CD4-positive, alpha-beta T cell treated with Interleukin-4 for 1 hour (primary cell): ENCODE results near the gene CDC7.
"Not testable (repeated sequence)": the region's sequence is repeated elsewhere in the genome, so short reads cannot be mapped to it uniquely, and the experiment has no call there.

Source experiments
- DNase-seq, 2 donors: peaks; one replicate each; pipeline ENCODE4 v3.0.0-alpha.2; 2020 to 2022

The CDC7 gene

DNA sequence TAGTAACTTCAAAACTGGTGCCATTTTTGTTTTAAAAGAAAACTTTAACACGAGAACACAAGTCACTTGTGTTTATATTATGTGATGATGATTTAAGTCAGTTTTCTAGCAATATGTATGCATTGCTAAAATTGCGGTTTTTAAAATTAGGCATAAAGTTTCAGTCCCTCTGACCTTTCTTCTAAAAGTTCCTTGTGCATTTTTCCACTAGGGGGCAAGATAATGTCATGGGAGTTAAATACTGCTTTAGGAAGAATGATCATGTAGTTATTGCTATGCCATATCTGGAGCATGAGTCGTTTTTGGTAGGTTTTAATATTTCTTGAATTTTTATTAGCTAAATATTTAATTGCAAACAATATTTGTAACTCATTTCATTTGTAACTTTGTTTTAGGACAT is 10.7 kb downstream of the CDC7 start:
- peak in 1 of 2 donors; percentile 66 for DNase-seq

DNA sequence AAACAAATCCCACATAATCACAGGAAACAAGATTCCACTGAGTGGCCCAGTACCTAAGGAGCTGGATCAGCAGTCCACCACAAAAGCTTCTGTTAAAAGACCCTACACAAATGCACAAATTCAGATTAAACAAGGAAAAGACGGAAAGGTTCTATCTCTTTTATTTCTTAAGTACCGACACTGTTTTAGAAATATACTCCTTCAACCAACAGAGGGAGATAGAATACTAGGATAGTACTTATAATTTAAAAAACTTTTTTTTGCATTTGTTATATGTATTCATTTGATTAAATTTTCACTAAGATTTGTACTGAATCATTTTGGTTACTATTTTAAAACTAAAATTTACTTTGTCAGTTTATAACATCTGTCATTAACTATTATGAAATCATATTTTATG is 12.5 kb downstream of the CDC7 start:
- DNase-seq = peak in 1 of 2 donors; percentile 43

DNA sequence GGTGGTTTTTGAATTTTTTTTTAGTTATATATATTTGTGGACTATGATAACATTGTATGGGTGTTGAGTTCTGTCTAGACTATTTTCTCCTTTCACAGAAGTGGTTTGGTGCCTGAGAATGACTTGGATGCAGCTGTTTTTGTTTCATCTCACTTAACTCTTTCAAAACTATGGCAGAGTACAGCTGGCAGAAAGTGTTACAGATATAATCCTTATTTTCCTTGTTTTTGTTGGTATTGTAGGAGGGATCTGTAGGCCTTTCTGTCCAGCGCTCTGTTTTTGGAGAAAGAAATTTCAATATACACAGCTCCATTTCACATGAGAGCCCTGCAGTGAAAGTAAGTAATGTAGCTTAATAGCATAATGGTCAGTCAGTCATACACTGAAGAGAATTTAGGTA is 13.1 kb downstream of the CDC7 start:
- DNase-seq = no peak

DNA sequence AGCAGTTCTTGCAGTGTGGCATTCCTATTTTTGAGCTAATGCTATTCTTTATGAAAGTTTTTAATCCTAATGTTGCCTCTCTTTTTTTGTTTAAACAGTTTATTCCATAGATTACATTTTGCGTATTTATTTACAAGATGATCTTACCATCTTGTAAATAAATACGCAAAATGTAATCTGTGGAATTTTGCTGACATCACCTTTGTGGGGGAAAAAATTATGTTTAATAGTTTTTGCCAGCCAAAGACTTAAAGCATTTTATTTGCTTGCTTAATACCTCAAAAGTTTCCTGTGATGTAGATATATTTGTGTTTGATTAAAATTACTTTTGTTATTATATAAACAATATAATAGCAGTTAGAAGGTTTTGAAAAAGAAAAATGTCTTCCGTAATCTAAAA is 15.3 kb downstream of the CDC7 start:
- DNase-seq = no peak

DNA sequence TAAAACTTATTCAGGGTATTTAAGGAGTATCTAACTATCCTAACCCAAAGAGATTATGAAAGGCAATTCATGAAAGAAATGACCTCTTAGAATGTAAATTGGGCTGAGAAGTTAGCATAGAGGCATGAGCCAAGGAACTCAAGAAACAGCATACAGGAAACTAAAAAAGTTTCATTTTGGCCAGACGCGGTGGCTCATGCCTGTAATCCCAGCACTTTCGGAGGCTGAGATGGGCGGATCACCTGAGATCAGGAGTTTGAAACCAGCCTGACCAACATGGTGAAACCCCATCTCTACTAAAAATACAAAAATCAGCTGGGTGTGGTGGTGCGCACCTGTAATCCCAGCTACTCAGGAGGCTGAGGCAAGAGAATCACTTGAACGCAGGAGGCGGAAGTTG is 16.0 kb downstream of the CDC7 start:
- not testable (repeated sequence) for DNase-seq

DNA sequence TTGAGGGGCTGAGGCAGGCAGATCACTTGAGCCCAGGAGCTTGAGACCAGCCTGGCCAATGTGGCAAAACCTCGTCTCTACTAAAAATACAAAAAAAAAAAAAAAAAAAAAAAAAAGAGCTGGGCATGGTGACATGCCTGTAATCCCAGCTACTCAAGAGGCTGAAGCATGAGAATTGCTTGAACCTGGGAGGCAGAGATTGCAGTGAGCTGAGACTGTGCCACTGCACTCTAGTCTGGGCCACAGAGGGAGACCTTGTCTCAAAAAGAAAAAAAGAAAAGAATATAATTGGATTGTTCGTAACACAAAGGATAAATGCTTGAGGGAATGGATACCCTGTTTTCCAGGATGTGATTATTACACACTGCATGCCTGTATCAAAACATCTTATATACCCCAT is 18.5 kb downstream of the CDC7 start:
- DNase-seq = not testable (repeated sequence)

DNA sequence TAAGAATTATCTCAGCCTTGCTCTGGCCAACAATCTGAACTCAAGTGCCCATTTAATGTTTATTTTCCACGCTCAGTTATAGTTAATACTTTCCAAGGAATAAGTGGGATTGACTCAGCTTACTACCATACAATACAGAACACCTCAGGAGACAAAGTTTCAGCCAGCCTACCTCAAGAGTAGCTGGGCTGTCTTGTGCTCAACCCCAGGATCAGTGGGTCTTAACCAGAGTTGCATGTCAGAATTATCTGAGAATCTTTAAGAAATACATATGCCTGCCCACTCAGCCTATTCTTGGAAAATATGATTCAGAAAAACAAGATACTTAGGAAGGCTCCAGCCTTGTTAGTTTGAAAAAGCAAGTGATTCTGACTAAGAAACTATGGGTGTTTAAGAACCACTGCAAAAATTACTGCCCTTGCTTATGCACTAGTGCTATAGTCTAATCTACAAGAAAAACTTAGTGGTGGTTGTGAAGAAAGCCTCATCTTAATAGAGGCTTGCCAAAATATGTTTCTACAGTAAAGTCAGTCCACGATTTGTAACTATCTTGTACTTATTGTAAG is 20.4 kb downstream of the CDC7 start:
- no peak for DNase-seq

DNA sequence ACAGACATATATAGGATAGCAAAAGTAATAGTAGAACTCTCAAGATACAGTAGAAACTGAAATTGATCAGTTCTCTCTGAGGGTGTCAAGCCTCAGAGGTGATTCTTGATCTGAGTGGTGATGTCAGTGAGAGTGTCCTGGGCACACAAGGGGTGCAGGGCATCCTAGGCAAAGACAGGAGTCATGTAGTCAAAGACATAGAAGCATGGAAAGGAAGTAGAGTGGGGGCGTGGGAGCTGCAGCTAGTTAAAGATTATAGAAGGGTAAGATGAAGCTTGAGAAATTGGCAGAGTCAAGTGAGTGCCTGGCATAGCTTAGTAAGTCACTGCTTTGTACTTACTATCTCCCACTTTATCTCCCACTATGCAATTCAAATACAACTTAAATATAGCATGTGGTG is 22.8 kb downstream of the CDC7 start:
- no peak for DNase-seq

DNA sequence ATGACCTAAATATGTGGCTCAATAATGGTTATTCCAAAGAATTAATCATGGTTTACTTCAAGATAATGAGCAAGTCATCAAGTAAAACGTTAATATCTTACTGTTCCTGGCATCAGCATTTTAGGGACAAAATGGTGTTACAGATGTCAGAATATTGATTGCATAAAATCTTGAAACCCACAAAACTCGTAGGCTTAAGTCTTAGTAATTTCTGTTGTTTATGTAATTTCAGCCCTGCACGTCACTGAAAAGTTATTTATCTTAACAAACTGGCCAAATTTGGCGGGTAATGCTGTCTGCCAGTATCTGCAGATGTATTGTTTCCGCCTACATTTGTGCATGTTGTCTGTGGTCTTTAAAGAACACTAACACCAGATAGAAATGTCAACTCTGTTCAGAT is 25.8 kb downstream of the CDC7 start:
- DNase-seq = no peak

DNA sequence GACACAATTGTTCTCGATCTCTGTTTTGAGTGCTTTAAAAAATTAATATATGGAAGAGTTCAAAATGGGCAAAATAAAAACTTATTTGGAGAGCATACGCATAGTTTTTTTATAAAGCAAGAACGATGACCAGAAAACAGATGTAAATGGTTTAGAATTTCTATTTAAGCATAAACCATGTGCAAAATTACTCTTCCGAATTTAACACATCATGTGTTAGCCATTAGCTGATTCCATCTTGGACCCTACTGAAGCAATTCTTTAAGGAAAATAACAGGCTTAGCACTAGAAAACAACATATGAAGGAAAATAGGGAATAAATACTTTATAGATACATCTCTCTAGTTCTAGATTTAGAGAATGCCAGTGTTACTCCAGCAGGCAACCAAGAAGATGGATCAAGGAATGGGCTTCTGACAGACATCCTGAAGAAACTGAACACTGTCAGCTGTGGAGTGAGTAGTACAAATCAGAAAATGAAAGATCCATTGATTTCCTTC is 26.7 kb downstream of the CDC7 start:
- no peak for DNase-seq

DNA sequence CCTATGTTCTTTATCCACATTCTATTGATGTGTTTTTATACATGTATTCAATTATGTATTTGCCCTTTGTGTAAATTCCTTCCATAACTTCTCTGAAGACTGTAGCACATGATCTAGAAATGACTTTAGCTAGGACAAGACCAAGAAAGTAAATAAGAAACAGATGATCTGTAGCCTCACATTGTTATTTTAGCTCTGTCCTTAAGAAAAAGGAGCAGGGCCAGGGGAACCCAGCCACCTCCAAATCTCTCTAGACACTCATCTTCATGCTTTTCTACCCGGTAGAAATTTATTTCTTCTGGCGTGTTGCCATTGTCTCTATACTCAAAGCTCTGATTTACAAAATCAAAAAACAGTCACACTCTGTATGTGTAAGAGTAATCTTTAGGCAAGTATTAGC is 27.1 kb downstream of the CDC7 start:
- no peak for DNase-seq

DNA sequence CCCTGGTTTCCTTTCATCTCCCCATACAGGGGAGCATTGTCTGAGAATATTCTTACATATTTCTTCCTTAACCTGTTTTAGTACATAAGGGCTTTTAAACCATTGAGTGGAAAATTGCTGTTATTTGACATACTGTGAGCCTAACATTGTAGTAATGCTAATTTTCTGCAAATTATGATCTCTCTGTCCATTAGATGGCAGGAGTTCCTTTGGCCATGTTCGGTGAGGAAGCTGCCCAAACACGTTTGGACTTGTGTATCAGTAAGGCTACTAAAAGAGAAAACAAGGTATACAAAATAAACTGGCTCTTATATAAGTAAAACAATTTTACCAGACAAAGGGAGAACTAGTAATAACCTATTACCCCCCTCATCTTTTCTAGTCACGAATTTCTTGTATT is 29.2 kb downstream of the CDC7 start:
- DNase-seq = peak in 1 of 2 donors; percentile 44

DNA sequence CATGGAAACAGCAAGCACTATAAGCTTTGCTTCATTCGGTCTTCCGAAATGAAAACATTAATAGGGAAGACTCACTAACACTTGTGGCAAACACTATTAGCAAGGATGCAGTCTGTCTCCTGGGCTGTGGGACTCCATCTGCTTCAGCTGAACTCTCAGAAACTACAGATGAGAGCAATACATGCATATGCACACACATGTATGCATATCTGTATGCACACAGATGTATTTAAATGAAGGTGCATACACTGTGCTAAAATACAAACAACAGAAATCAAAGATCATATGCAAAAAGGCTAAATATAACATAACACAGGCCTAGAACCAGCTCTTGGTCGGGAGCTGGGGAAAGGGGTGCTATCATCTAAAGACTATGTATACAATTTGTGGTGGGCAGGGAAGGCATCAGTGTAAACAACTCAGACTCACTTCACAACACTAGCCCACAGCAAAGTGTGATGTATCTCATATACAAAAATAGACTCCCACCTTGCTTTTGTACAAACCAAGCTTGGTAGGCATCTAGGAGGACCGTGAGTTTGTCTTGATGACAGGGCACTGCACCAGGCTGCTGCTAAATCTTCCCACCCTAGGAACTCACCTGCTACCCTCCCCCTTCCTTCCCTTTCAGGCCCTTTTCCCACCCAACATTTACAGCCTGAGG is 32.8 kb downstream of the CDC7 start:
- no peak for DNase-seq

DNA sequence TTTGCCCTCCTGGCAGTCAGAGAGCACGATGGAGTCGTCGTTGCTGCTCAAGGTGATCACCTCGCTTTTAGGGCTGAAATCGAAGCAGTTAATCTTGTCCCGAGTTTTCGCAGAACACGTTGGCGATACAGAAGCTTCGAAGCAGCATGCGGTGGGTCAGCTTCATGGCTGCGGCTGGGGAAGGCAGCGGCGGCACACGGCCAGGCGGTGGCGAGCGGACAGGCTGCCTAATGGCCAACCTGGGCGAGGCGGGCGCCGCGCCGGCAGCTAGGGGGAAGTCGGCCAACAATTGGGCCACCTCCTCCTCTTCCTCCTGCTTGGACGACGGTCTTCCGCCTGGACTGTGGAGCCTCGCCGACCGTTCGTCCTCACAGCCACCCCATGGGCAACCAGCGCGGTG is 34.8 kb downstream of the CDC7 start:
- no peak for DNase-seq

DNA sequence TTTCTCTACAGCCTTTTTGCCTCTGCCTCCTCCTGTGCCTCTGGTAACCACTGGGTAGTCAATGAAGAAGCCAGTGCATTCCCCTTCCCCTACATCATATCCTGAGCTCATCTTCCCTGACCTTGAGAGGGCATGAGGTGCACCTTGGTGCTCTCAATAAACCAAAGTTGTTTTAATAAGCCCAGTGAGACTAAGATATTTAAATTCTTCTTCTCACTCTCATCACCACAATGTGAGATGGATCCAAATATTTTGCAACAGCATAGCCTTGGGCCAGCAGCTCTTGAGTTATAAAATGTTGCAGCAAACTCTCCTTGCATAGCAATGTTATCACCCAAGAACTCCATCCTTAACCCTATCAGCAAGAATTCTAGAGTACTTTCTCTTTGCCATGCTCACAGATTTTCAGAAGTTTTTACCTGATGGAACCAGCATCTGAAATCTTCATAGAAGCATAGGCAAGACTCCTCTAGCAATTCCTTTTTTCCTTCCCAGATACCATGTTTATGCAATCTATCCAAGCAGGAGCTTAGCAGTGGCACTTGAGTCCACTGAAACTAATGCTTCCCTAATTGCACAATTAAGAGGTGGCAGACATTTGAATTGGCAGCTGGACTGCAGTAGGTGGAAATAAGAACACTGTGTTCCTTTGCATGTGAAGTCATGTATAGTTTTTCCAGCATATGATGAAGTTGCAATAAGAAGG is 36.8 kb downstream of the CDC7 start:
- no peak for DNase-seq

DNA sequence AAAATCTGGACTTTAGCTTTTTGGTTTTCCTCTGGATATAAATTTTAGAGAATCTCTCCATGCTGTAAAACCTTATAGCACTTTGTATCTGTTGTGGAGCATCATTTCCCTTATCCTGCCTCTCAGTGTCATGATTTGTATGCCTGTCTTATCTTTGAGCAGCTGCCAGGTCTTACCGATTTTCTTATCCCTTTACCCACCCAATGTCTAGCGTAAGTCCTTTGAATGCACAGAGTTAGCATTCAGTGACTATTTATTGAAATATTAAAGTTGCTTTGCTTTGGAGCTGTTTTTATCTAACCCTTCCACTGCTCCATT is 37.3 kb downstream of the CDC7 start:
- DNase-seq = no peak

DNA sequence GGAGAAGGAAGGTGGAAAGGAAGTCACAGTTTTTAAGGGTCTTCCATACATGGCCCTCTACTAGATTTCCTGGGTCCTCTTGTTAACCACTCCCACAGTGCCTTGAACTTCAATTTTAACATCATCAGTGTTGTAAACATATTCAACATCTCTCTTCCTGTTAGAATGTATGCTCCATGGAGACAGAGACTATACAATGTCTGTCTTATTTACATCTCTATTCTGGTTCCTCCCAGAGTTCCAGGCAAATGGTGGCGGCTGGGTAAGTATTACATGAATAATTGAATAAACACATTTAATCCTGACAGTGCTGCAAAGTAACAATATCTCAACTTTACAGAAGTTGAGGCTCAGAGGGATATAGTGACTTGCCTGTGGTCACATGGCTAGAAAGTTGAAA is 40.3 kb downstream of the CDC7 start:
- DNase-seq = no peak

DNA sequence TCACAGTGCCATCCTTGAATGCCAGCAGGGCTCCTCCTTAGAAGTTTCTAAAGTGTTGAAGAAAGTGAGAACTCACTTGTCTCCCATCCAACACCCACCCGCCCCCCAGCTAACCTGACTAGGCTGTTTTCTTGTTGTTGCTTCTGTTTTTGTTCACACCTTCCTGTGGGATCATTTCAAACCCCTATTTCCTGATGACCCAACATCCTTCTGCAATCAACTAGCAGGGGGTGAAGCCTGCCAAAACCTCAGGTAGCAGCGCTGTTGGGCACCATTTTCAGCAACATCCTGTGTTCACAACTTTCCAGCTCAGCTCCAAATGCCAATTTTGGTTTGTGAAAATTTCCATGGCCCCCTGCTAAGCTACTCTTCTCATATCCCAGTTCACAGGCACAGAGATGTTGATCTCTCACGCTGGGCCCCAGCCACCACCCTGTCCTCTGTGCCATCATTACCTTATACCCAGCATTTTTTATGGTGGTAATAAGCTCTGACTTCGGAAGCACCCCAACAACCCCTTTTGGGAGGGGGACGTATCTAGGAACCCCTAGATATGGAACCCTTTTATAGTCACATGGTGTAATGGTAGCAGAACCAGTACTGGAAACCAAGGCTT is 41.4 kb downstream of the CDC7 start:
- no peak for DNase-seq

DNA sequence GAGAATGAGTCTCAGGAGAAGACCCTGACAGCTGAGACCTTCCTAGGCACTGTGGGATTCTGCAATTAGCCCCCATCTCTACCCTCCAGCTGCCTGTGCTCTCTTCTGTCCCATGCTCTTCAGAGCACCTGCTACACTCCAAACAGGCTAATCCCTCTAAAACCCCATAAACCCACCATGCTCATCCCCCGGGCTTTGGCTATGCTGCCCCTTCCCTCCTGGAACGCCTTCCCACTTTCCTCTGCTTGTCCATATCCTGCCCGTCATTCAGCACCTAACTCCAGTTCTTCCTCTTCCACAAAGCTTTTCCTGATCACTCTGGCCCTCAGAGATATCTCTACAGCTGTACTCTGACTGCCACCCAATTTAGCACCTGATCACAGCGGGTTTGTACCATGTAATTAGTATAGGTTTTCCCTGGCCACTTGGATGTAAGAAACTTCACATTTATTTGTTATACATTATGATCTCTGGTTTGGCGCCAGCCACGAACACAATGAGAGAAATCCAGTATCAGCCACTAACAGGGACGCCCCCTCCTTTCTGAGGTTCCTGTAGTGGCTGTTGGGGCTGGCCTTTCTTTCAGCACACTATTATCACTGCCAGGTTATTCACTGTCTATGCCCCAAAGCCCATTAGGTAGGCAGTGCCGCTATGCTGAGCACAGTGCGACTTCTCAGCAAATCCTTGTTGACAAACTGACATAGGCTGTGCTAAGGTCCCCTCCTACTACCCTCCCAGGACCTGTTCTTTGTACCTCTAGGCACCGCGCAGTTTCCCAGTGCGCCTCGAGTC is 45.1 kb downstream of the CDC7 start:
- no peak for DNase-seq

DNA sequence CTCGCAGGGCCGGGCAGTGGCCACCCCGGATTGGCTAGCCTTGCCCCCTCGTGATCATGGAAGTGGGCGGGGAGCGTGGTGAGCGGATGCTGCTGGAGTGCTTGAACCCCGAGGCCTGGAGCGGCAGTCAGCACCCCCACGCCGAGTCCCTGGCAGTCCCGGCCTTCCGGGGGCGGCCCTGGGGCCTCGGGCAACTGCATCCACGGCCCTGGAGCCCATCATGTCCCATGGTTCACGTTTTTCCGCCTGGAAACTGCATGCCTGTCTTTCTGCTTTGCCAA is 45.6 kb downstream of the CDC7 start:
- DNase-seq = no peak

DNA sequence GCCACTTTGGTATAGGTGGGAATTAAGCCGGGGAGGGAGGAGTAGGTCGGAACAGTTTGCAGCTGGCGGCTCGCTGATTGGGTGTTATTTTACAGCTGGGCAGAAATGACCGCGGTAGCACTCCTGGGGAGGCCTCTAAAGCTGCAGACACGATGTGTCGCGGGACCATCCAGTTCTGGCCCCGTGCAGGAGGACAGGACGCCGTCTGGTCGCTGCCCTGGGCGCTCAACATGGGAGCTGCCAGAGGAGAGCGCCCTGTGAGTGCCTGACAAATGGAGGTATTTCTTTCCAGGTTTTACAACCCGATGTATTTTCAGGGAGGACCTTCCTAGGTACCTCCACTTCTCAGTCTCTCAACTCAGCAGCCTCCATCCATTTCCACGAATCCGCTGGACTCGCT is 46.2 kb downstream of the CDC7 start:
- no peak for DNase-seq

DNA sequence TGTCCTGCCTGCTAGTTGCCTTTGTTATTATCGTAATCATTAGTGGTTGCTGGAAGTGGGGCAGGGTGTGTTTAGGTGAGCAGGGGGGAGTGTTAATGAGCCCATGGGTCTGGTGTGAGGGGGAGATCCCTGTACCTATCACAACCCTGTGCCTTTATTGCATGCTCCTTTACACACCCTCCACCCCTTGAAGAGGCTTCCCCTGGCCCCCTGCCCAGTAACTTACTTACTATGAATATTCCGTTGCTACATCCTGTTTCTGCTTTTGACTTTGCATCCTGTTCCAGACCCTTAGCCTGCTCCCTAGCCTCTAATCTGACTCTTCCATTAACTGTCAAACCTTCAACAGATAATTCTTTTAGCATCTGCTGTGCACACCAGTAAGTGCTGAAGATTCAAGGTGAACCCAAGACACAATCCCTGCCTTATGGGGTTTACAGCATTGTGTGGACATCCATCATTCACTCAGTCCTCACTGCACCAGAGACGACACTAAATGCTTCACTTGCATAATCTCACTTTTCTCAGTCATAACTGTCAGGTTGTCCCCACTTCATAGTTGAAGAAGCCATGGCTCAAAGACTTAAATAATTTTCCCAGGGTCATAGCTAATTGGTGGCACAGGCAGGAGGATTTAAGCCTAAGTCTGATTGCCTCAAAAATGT is 47.9 kb downstream of the CDC7 start:
- peak in 1 of 2 donors; percentile 48 for DNase-seq
